ENCODE measurements around the gene CCSER1. TPM values are rescaled to one million over a fixed set of nuclear protein-coding genes. Genes with fewer than 3 reads are reported as not detected.

CCSER1 gene
- total and polyA plus RNA-seq, 4 donors, result 0.61 to 23.0 (median 3.8) TPM

GRCh38 chr4:90648791-90649190 lies 521.6 kb downstream of the CCSER1 start:
- Histone ChIP-seq H3K27ac (ENCODE audit: low read depth in 1 of 2, low read length in 1 of 2) (no peak overlapping the region), H3K4me3 (no peak overlapping the region), H3K4me1 (ENCODE audit: control insufficient read depth in 5 of 5, insufficient read depth in 5 of 5, low read length in 5 of 5) (no peaks in the 10 kb centered on the region), H3K9ac (ENCODE audit: insufficient read depth in 1 of 2, low read length in 2 of 2) (no peak overlapping the region), H3K27me3 (ENCODE audit: control insufficient read depth in 3 of 3, insufficient read depth in 3 of 3, low read length in 2 of 3) (no peaks in the 10 kb centered on the region), H3K36me3 (ENCODE audit: control insufficient read depth in 4 of 4, insufficient read depth in 4 of 4, low read length in 4 of 4) (no peaks in the 10 kb centered on the region), H3K9me3 (ENCODE audit: control insufficient read depth in 4 of 4, insufficient read depth in 3 of 4, low read length in 3 of 4) (no peaks in the 10 kb centered on the region)
- DNase-seq, result no peak
- no peak for ATAC-seq (ENCODE audit: insufficient read depth, low FRiP score)
- TF ChIP-seq CTCF (IDR thresholded peaks at IDR 0.05; ENCODE audit: control extremely low read depth, extremely low read depth), result no peak
- WGBS, 2 donors, result 81 to 88% methylated on average over 2 of the region's 2 CpGs

GRCh38 chr4:90660672-90661071 lies 533.5 kb downstream of the CCSER1 start:
- 93% methylated on average over 3 of the region's 3 CpGs for WGBS, 2 donors
- Histone ChIP-seq H3K9me3 (ENCODE audit: control insufficient read depth in 4 of 4, insufficient read depth in 3 of 4, low read length in 3 of 4) (no peaks in the 10 kb centered on the region), H3K4me1 (ENCODE audit: control insufficient read depth in 5 of 5, insufficient read depth in 5 of 5, low read length in 5 of 5) (no peaks in the 10 kb centered on the region), H3K27ac (ENCODE audit: low read depth in 1 of 2, low read length in 1 of 2) (no peak overlapping the region), H3K9ac (ENCODE audit: insufficient read depth in 1 of 2, low read length in 2 of 2) (no peak overlapping the region), H3K4me3 (no peak overlapping the region), H3K36me3 (ENCODE audit: control insufficient read depth in 4 of 4, insufficient read depth in 4 of 4, low read length in 4 of 4) (no peaks in the 10 kb centered on the region), H3K27me3 (ENCODE audit: control insufficient read depth in 3 of 3, insufficient read depth in 3 of 3, low read length in 2 of 3) (no peaks in the 10 kb centered on the region)
- ATAC-seq (ENCODE audit: insufficient read depth, low FRiP score), result no peak
- no peak for DNase-seq
- no peak for TF ChIP-seq CTCF (IDR thresholded peaks at IDR 0.05; ENCODE audit: control extremely low read depth, extremely low read depth)

- Histone ChIP-seq H3K36me3 (ENCODE audit: control insufficient read depth in 4 of 4, insufficient read depth in 4 of 4, low read length in 4 of 4) (no peaks in the 10 kb centered on the region), H3K27ac (ENCODE audit: low read depth in 1 of 2, low read length in 1 of 2) (no peak overlapping the region), H3K27me3 (ENCODE audit: control insufficient read depth in 3 of 3, insufficient read depth in 3 of 3, low read length in 2 of 3) (no peaks in the 10 kb centered on the region), H3K4me3 (no peak overlapping the region), H3K4me1 (ENCODE audit: control insufficient read depth in 5 of 5, insufficient read depth in 5 of 5, low read length in 5 of 5) (no peaks in the 10 kb centered on the region), H3K9ac (ENCODE audit: insufficient read depth in 1 of 2, low read length in 2 of 2) (no peak overlapping the region), H3K9me3 (ENCODE audit: control insufficient read depth in 4 of 4, insufficient read depth in 3 of 4, low read length in 3 of 4) (no peaks in the 10 kb centered on the region)
- no peak for TF ChIP-seq CTCF (IDR thresholded peaks at IDR 0.05; ENCODE audit: control extremely low read depth, extremely low read depth)
- DNase-seq (no peak), ATAC-seq (ENCODE audit: insufficient read depth, low FRiP score) (no peak)
- 69 to 91% methylated on average over 4 of the region's 4 CpGs for WGBS, 2 donors
Measured at GRCh38 chr4:90670183-90670582, 543.0 kb downstream of the CCSER1 start.

GRCh38 chr4:90689739-90690138 lies 562.5 kb downstream of the CCSER1 start:
- no peaks in the 10 kb centered on the region for H3K36me3 ChIP-seq (ENCODE audit: control insufficient read depth in 4 of 4, insufficient read depth in 4 of 4, low read length in 4 of 4)
- no peaks in the 10 kb centered on the region for H3K9me3 ChIP-seq (ENCODE audit: control insufficient read depth in 4 of 4, insufficient read depth in 3 of 4, low read length in 3 of 4)
- no peaks in the 10 kb centered on the region for H3K4me1 ChIP-seq (ENCODE audit: control insufficient read depth in 5 of 5, insufficient read depth in 5 of 5, low read length in 5 of 5)
- ATAC-seq (ENCODE audit: insufficient read depth, low FRiP score), result no peak
- H3K9ac ChIP-seq (ENCODE audit: insufficient read depth in 1 of 2, low read length in 2 of 2), result no peak overlapping the region
- WGBS, 2 donors, result 69 to 81% methylated on average over 1 of the region's 1 CpG
- DNase-seq, result no peak
- no peak overlapping the region for H3K4me3 ChIP-seq
- no peaks in the 10 kb centered on the region for H3K27me3 ChIP-seq (ENCODE audit: control insufficient read depth in 3 of 3, insufficient read depth in 3 of 3, low read length in 2 of 3)
- TF ChIP-seq CTCF (IDR thresholded peaks at IDR 0.05; ENCODE audit: control extremely low read depth, extremely low read depth), result no peak
- H3K27ac ChIP-seq (ENCODE audit: low read depth in 1 of 2, low read length in 1 of 2), result no peak overlapping the region
